NCI-H2171 (cell line): Measurements from ENCODE around the gene NKG7.
A peak's percentile ranks its signal among the peaks of the same experiment; 100 is the strongest.
"Not testable (repeated sequence)": the region's sequence is repeated elsewhere in the genome, so short reads cannot be mapped to it uniquely, and the experiment has no call there.

Source experiments
- DNase-seq: peaks from one replicate; lab custom pipeline; 2025; lab: John Stamatoyannopoulos, UW

The NKG7 gene

DNA sequence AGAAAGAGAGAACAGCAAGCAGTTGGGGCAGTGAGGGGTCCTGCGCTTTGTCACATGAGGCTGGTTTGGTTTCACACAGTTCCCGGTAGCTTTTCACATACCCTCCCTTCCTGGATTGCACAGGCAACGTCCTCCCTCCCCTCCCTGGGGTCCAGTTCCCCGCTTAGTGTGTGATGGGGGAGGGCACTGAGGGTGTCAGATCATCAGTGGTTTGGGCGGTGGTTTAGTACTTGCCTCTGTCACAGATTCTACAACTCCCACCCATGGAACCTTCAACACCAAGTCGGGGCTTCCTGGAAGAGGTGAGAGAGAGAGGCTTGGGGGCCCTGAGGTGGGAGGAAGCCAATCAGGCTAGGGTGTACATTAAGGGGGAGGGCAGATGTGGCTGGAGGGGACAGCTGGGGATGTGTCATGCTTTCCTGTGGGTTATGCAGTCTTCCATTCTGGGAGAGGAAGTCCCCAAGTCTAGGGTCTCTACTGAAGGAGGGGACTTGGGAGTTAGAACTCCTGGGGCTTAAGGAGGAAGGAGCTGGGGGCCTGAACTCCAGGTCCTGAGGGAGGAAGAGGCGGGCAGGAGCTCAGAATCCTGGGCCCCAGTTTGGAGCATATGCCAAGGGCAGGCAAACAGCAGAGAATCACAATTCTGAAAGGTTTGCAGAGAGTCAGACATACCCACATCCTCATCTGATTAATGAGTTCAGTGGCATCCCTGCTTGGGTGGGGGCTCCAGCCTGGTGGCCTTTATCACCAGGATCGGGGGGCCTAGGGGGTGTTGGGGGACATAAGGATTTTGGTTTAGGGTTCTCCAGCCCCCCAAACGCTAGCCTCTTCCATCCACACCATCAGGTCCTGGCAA is at the start of gene NKG7:
NKG7 (minus strand) TSS at position 6 of the 856 bp plus-strand sequence. CDS start 119 bp downstream, outside the sequence.
- no peak for DNase-seq

- no peak for DNase-seq
These were observed 49.6 kb upstream of the NKG7 start for GRCh38 chr19:51422053-51422448.

- no peak for DNase-seq
These were observed 49.0 kb upstream of the NKG7 start for GRCh38 chr19:51421229-51422052.

GRCh38 chr19:51420511-51420910 is 48.1 kb upstream of the NKG7 start:
- not testable (repeated sequence) for DNase-seq

DNA sequence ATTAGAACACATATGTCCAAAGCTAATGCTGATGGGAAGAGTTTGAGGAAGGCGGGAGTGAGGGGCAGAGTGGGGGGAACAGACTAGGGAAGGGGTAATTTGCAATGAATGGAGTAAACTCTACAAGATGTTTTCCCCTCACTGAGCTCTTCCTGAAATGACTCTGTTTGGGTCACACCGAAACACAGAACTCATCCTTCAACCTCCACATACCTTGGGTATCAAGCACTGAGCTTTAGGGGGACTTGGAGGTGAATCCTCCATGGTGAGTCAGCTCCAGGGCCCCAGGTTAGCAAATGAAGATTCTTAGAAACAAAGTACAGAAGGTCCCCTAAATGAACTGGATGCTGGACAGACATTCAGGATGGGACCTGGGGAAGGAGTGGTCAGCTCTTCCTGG is 46.3 kb upstream of the NKG7 start:
- no peak for DNase-seq

GRCh38 chr19:51417810-51418157 is 45.3 kb upstream of the NKG7 start:
- DNase-seq = no peak

GRCh38 chr19:51417107-51417809 is 44.8 kb upstream of the NKG7 start, which contains the start of gene SIGLEC10:
Gene SIGLEC10, minus strand, starts transcription at chr19:51417642. Its CDS starts 61 bp downstream, at chr19:51417581.
- no peak for DNase-seq

DNA sequence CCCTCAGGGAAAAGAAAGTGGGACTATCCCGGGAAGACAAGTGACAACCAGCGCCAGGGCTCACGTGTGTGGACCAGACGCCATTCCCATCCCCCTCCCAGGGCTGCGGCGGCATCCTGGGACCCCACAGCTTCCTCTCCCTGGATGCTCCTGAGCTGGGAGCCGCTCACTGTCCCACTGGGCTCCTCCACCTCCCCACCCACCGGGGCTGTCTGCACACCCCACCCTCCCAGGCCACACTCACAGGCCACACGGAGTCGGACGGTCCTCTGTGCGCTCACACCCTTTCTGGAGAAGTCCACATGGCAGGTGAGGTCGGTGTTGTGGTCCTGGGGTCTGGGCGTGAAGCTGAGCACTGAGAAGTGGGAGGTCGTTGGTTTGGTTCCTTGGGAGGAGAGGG is 44.0 kb upstream of the NKG7 start:
- not testable (repeated sequence) for DNase-seq

GRCh38 chr19:51415187-51415586 is 42.7 kb upstream of the NKG7 start:
- DNase-seq = no peak

GRCh38 chr19:51410950-51411748 is 38.7 kb upstream of the NKG7 start:
- no peak for DNase-seq

GRCh38 chr19:51407511-51408131 is 35.2 kb upstream of the NKG7 start:
- DNase-seq = no peak

GRCh38 chr19:51402117-51402516 is 29.7 kb upstream of the NKG7 start:
- no peak for DNase-seq

GRCh38 chr19:51399936-51400335 is 27.5 kb upstream of the NKG7 start:
- DNase-seq = not testable (repeated sequence)

DNA sequence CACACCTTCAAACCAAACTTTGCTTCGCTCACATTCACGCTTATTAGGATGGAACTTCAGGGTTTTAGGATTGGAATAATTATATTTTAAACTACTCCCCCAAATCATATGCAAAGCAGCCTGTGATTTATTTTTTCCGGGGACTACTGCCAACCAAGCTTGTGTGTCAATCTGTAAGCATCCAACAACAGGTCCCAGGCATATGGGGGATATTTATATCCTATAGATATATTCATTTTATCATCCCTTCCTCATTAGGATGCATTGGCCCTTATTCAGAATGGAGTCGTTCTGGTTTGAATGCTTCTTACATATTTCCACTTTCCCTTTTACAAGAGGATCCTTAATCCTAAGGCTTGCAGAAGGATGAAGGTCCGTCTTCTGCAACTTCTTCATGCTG is 26.8 kb upstream of the NKG7 start:
- no peak for DNase-seq

DNA sequence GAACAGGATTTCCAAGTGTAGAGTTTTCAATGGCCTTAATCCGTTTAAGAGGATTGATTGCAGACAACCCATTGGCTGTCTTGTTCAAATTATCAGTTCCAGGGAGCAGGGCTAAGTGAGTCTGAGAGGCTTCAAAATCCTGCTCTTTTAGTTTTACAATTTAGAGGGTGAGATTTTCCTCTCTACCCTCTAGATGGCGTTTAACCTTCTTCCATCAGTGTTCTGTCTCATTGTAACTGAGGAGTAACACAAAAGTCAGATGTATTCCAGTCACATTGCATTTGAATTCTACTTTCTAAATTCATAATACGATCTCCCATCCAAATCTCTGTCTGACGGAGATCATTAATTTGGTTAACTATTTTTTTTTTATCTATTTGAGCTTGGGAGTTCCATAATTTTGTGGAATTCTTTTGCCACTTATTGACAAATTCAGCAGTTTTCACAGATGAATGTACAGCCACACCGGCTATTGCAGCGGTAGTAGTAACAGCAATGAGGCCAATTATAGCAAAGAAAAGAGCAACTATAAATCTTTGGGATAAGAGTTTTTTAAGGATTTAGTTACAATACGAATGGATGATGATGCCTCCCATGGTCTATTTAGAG is 25.7 kb upstream of the NKG7 start:
- DNase-seq = no peak

GRCh38 chr19:51397453-51397852 is 25.0 kb upstream of the NKG7 start:
- not testable (repeated sequence) for DNase-seq

DNA sequence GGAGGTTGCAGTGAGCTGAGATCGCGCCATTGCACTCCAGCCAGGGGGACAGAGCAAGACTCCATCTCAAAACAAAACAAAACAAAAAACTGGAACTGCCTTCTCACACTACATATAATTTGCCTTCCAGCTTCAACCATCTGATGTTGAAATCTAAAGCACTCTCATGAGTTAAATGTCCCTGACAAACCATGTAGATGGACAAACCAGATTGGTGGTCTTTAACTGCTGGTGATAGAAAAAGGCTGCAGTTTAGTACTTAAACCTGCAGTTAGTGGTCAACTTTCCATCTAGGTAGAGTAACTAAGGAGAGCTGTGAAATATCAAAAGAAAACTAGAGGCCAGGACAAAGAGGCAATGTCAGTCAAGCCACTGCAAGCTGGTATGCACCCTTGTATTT is 23.7 kb upstream of the NKG7 start:
- DNase-seq = no peak

DNA sequence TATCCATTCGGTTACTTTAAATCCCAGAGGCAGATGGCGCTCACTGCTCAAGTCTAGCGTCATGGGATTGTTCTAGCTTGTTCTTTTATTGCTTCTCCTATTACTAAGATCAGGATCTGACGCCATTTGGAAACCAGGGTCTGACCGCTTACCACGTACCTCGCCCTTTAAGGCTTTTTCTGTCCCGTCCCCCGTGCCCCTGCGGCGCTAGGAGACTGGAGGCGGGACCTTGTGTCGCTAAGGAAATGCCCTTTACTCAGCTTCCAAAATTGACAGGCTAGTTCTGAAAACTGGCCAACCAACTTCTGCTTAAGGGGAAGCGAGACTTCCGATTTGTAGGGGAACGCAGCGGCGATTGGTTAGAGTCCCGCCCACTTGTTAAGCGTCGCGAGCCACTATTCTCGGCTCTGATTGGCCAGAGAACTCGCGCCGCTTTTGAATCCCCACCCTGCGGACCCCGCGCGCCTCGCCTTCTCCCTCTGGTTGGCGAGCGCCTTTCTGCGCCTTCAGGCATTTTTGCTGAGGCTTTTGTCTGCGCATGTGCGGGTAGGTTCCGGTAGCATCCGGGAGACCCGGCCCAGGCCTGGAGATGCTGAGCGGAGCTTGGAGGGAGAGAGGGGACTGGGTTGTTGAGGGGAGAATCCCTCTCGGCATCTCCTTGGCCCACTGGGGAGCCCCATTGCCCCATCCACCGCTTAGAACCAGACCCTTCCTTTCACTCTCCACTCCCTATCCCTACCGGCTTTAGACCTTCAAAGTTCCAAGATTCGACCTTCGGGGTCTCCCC is 21.8 kb upstream of the NKG7 start:
- peak; percentile 80 for DNase-seq

DNA sequence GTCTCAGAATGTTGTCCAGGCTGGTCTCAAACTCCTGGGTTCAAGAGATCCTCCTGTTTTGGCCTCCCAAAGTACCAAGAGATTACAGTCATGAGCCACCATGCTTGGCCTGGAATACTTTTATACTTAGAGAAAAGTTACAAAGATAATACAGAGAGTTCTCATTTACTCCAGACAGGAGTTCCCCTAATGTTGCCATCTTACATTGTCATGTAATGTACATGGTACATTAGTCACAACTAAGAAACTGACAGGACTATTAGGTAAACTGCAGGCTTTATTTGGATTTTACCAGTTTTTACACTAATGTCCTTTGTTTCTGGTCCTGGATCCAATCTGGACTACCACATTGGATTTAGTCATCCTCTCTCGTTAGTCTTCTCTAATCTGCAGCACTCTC is 20.2 kb upstream of the NKG7 start:
- no peak for DNase-seq

DNA sequence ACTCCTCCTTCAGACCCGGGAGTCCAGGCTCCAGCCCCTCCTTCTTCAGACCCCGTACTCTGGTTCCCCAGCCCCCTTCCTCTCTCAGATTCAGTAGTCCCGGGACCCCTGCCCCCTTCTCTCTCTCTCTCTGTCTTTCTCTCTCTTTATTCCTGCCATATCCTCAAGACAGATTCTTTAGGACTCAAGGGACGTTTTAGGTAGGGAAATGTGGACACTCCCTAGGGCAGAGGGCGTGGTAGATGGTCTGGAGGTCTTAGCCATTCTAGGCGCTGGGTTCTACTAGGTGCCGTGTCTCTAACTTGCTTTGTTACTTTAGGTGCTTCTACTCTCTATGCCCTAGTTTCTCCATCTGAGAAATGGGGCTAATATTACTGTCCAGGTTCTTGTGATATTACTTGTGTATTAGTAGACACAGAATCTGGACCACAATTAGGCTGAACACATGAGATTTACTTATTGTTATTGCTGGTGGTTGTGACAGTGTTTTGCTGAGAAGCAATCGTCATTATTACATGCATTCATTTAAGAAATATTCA is 18.7 kb upstream of the NKG7 start:
- no peak for DNase-seq
